SK-N-SH (cell line): ENCODE measurements around the gene HSPA12A.

ENCODE experiments used
- CTCF ChIP-seq: fragments of 200-600 bp; sonication (generic); IDR thresholded peaks from 2 replicates; pipeline ENCODE4 v1.6.1; 2017; ENCODE audit warnings: antibody characterized with exemption, mild to moderate bottlenecking, moderate library complexity
- EP300 ChIP-seq, 2 experiments: IDR thresholded peaks; 2 replicates each; pipeline versions ENCODE4 v1.4.0 to v1.6.1; 2012; ENCODE audit warnings: borderline replicate concordance in 1 of 2, low read depth in 1 of 2, low read length in 1 of 2
- MAX ChIP-seq: IDR thresholded peaks from 2 replicates; pipeline ENCODE4 v1.4.0; 2012; ENCODE audit warnings: low read depth
- NRF1 ChIP-seq: IDR thresholded peaks from 2 replicates; pipeline ENCODE4 v1.6.1; 2012; ENCODE audit warnings: low read depth, mild to moderate bottlenecking, low read length
- POLR2AphosphoS5 ChIP-seq: IDR thresholded peaks from 2 replicates; pipeline ENCODE4 v1.6.1; 2012; ENCODE audit warnings: low read depth, low read length

GRCh38 chr10:116683821-116684220, 58.5 kb downstream of the HSPA12A start:
- TF ChIP-seq EP300 (IDR thresholded peaks at IDR 0.05; ENCODE audit: borderline replicate concordance in 1 of 2, low read depth in 1 of 2, low read length in 1 of 2) (no peak), CTCF (no peak), NRF1 (no peak), MAX (no peak), POLR2AphosphoS5 (no peak)
